Measurements from ENCODE around the gene FAIM2.

GRCh38 chr12:49907352-49907751, 3.7 kb upstream of the FAIM2 start:
- no peak for TF ChIP-seq CTCF (IDR thresholded peaks at IDR 0.05; ENCODE audit: poor library complexity, severe bottlenecking)
- no peak for TF ChIP-seq REST (IDR thresholded peaks at IDR 0.05; ENCODE audit: borderline replicate concordance)
- no peak for TF ChIP-seq TAF1 (IDR thresholded peaks at IDR 0.05; ENCODE audit: low read depth)
- TF ChIP-seq RAD21 (conservative IDR thresholded peaks at IDR 0.05) = no peak
- no peak for TF ChIP-seq SMC3 (conservative IDR thresholded peaks at IDR 0.05; ENCODE audit: poor library complexity)
- TF ChIP-seq POLR2AphosphoS5 (IDR thresholded peaks at IDR 0.05) = no peak
- TF ChIP-seq EP300 (conservative IDR thresholded peaks at IDR 0.05; ENCODE audit: poor library complexity, severe bottlenecking) = no peak

Data from neural cell (in vitro differentiated cells).